Esophagus squamous epithelium (tissue), 5 donors: ENCODE results near the gene XPOT. TPM values are rescaled to one million over a fixed set of nuclear protein-coding genes. Genes with fewer than 3 reads are reported as not detected.

ENCODE experiments used
- DNase-seq: peaks from one replicate; lab custom pipeline; 2025; lab: John Stamatoyannopoulos, UW
- H3K27ac ChIP-seq, 4 donors: fragments of 200-600 bp; sonication (generic); one replicate each; pipeline ENCODE4 v1.5.1; 2016 to 2019; ENCODE audit warnings: mild to moderate bottlenecking in 1 of 4
- H3K27me3 ChIP-seq, 4 donors: fragments of 200-600 bp; sonication (generic); 1 replicate in 3 of 4; 2 replicates in 1 of 4; pipeline versions ENCODE4 v1.5.1 to v1.6.0; 2017 to 2021; ENCODE audit warnings: antibody characterized with exemption in 1 of 4
- H3K36me3 ChIP-seq, 3 donors: fragments of 200-600 bp; sonication (generic); one replicate each; pipeline ENCODE4 v1.5.1; 2016 to 2019
- H3K4me1 ChIP-seq, 3 donors: fragments of 200-600 bp; sonication (generic); one replicate each; pipeline ENCODE4 v1.5.1; 2017 to 2019
- H3K4me3 ChIP-seq, 4 donors: fragments of 200-600 bp; sonication (generic); 1 replicate in 3 of 4; 2 replicates in 1 of 4; pipeline ENCODE4 v1.5.1; 2016 to 2019; ENCODE audit warnings: mild to moderate bottlenecking in 2 of 4, moderate library complexity in 1 of 4
- H3K9me3 ChIP-seq, 3 donors: fragments of 200-600 bp; sonication (generic); one replicate each; pipeline ENCODE4 v1.5.1; 2016 to 2019
- CTCF ChIP-seq, 6 experiments: fragments of 450-650 bp in 4 of 6; fragments of 200-600 bp in 2 of 6; sonication (generic) in 2 of 6; IDR thresholded peaks; one replicate each; pipeline ENCODE4 v1.5.1; 2016 to 2019; ENCODE audit warnings: antibody characterized with exemption in 6 of 6, mild to moderate bottlenecking in 4 of 6, moderate library complexity in 4 of 6
- POLR2A ChIP-seq, 4 donors: fragments of 450-650 bp; IDR thresholded peaks; one replicate each; pipeline ENCODE4 v1.6.1; 2017; ENCODE audit warnings: antibody characterized with exemption in 4 of 4, mild to moderate bottlenecking in 4 of 4, moderate library complexity in 3 of 4
- WGBS, 2 donors: methylation state at CpG; one replicate each; pipeline ENCODE4 v1.1.5; 2018; 5-methylcytosine and 5-hydroxymethylcytosine counted together
- intact Hi-C: fragments of 100-400 bp; cut with DNase I; formaldehyde crosslinking; loops from one replicate; pipeline ENCODE4 v1.15.0; 2022
- total RNA-seq, 4 donors: library from RNA; depleted of rRNA; stranded (reverse); fragments of >200 nt; gene quantifications; one replicate each; pipeline ENCODE4 v1.1.0, GENCODE V29; 2016
- donor health status: DM: yes; HTN: yes; CAD: no.

The XPOT gene
- total RNA-seq, 4 donors from 2014 or later: 29.9 to 61.2 (median 38.0) TPM

GRCh38 chr12:64385019-64385418 lies 19.2 kb upstream of the XPOT start:
- Histone ChIP-seq H3K4me1 (peaks cover 0 to 62% (median 7%) of the 10 kb centered on the region in 3 donors), H3K27ac (peak overlapping the region in 2 of 4 donors; percentile 74), H3K36me3 (no peaks in the 10 kb centered on the region), H3K9me3 (peaks cover 0 to 11% (median 9%) of the 10 kb centered on the region in 3 donors), H3K27me3 (peaks cover 0 to 9% (median 0%) of the 10 kb centered on the region in 4 donors), H3K4me3 (no peak overlapping the region)
- TF ChIP-seq POLR2A (IDR thresholded peaks at IDR 0.05) (no peak), CTCF (IDR thresholded peaks at IDR 0.05) (no peak)
- 71 to 84% methylated on average over 2 to 3 of the region's 3 CpGs for WGBS, 2 donors
- DNase-seq: no peak
- intact Hi-C loops: no loop called here

- no peak for DNase-seq
- intact Hi-C loops: no loop called here
- 19 to 33% methylated on average over 2 of the region's 2 CpGs for WGBS, 2 donors
Measured at GRCh38 chr12:64385468-64385867, 18.7 kb upstream of the XPOT start.

GRCh38 chr12:64387197-64387816 lies 16.9 kb upstream of the XPOT start:
- no peak for DNase-seq
- H3K4me1 ChIP-seq: peaks cover 5 to 76% (median 14%) of the 10 kb centered on the region in 3 donors
- no peak for TF ChIP-seq CTCF (IDR thresholded peaks at IDR 0.05)
- no peak for TF ChIP-seq POLR2A (IDR thresholded peaks at IDR 0.05)
- peaks cover 0 to 23% (median 0%) of the 10 kb centered on the region in 4 donors for H3K27me3 ChIP-seq
- H3K36me3 ChIP-seq: no peaks in the 10 kb centered on the region
- peak overlapping the region in 3 of 4 donors; percentile 57 to 74 (median 74) for H3K27ac ChIP-seq
- H3K9me3 ChIP-seq: no peaks in the 10 kb centered on the region
- intact Hi-C loops: no loop called here
- H3K4me3 ChIP-seq: no peak overlapping the region
- WGBS, 2 donors: 70 to 72% methylated on average over 3 to 6 of the region's 6 CpGs

More at GRCh38 chr12:64385468-64385867, 18.7 kb upstream of the XPOT start:
- Histone ChIP-seq H3K36me3 (no peaks in the 10 kb centered on the region), H3K27me3 (peaks cover 0 to 13% (median 0%) of the 10 kb centered on the region in 4 donors), H3K9me3 (peaks cover 0 to 9% (median 8%) of the 10 kb centered on the region in 3 donors), H3K4me1 (peaks cover 4 to 67% (median 10%) of the 10 kb centered on the region in 3 donors), H3K4me3 (no peak overlapping the region), H3K27ac (peak overlapping the region in 3 of 4 donors; percentile 48 to 74 (median 74))
- no peak for TF ChIP-seq POLR2A (IDR thresholded peaks at IDR 0.05)
- no peak for TF ChIP-seq CTCF (IDR thresholded peaks at IDR 0.05)

GRCh38 chr12:64389154-64389553 lies 15.0 kb upstream of the XPOT start:
- H3K27me3 ChIP-seq: peaks cover 0 to 28% (median 0%) of the 10 kb centered on the region in 4 donors
- intact Hi-C loops: no loop called here
- TF ChIP-seq CTCF (IDR thresholded peaks at IDR 0.05) (no peak), POLR2A (IDR thresholded peaks at IDR 0.05) (no peak)
- peaks cover 5 to 70% (median 14%) of the 10 kb centered on the region in 3 donors for H3K4me1 ChIP-seq
- WGBS, 2 donors: 33 to 60% methylated on average over 16 to 18 of the region's 18 CpGs
- peak overlapping the region in 3 of 4 donors; percentile 15 to 32 (median 20) for H3K4me3 ChIP-seq
- DNase-seq: no peak
- no peaks in the 10 kb centered on the region for H3K36me3 ChIP-seq
- H3K9me3 ChIP-seq: no peaks in the 10 kb centered on the region
- peak overlapping the region in 3 of 4 donors; percentile 57 to 80 (median 74) for H3K27ac ChIP-seq

- TF ChIP-seq CTCF (IDR thresholded peaks at IDR 0.05): no peak
- no peak for TF ChIP-seq POLR2A (IDR thresholded peaks at IDR 0.05)
- intact Hi-C loops: no loop called here
- peaks cover 0 to 28% (median 0%) of the 10 kb centered on the region in 4 donors for H3K27me3 ChIP-seq
- 11% methylated on average over 11 of the region's 66 CpGs; no CpG with 5 or more reads in 1 of the 2 donors for WGBS, 2 donors
- H3K27ac ChIP-seq: peak within 1 kb of the TSS in 1 of 4 donors; percentile 2
- DNase-seq: no peak
- no peaks in the 10 kb centered on the region for H3K9me3 ChIP-seq
- H3K36me3 ChIP-seq: no peaks in the 10 kb centered on the region
- H3K4me1 ChIP-seq: peaks cover 5 to 62% (median 14%) of the 10 kb centered on the region in 3 donors
- H3K4me3 ChIP-seq: peak within 1 kb of the TSS; percentile 33 to 67 (median 42)
Measured at GRCh38 chr12:64390275-64390851, 13.8 kb upstream of the XPOT start, which contains the start of gene C12orf56. Gene C12orf56, minus strand, starts transcription at chr12:64390758. Its CDS starts 193 bp downstream, at chr12:64390565.
